Fibroblast of the conjunctiva (primary cell): ENCODE data around the gene C10orf90.

ENCODE experiments used
- DNase-seq: peaks from one replicate; pipeline ENCODE4 v3.0.0-alpha.2; 2010; ENCODE audit warnings: low read depth

The C10orf90 gene

DNA sequence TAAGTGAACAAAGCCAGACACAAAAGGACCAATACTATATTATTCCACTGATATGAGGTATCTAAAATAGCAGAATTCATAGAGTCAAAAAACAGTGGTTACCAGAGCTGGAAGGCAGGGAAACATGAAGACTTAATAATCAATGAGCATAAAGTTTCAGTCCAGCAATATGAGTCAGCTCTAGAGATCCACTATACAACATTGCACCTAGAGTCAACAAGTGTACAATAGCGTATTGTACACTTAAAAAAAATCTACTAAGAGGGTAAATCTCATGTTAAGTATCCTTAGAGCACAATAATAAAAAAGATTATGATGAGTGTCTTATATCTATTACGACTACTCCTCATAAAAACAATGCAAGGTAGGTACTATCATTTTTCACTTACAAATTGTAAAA, 36.1 kb downstream of the C10orf90 start:
- DNase-seq: no peak

DNA sequence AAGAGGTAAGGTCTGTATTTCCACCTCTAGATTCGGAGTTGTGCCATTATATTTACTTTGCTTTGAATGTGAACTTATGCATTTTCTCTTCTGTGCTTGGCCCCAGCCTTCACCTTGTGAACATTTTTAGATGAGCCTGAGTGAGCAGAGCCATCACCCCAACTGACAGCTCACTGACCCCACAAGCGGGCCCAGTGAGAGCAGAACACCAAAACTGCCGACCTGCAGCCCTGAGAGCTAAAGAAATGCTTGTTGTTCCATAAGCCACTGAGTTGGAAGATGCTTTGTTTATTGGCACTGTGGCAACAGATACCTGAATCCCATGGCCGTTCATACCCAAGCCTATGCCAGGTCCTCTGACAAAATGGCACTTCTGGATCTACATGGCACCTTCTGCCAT, 37.8 kb downstream of the C10orf90 start:
- no peak for DNase-seq

DNA sequence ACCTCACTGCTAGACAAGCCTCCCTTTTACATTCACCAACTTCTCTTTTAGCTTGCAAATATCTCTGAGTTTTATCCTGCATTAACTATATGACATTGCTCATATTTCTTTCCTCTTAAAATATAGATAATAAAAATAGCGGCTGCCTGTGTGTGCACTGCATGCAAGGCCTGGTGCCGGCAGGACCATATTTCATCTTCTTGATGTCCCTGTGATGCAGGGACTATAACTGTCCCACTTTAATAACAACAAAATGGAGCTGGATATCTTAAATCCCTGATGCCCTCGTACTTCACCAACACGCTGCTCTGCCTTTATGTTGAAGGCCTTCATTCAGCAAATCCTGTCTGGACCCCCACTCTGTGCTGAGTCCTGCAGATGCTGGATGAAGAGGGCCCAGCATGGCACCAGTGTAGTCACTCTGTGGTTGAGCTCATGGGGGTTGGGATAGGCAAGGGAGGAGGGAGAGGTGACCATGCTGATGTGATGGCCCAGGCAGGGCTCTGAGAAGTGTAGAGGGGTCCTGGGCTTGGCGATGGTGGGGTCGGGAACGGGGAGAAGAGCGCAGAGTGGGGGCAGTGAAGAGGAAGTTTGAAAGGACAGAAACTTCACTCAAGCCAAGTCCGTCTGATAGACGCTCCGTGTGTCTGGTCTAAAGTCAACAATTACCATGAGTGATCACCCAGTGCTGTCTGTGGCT, 40.4 kb downstream of the C10orf90 start:
- no peak for DNase-seq

DNA sequence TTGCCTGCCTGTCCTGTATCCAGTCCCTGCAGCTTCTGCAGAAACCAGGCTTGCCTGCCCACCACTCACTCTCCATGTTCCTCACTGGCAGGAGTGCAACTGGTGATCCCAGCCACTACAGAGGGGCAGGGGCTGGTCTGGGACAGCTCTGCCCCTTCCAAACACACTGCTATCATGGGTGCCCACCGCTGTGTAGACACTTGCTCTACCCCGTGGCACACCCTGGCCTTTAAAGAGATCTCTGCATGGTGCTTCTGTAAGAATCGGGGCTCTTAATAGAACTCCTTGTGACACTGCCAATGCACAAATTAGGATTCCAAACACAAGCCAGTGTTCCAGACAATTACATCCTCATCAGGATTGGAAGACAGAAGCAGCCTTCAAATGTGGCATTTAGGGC, 41.7 kb downstream of the C10orf90 start:
- DNase-seq: no peak

DNA sequence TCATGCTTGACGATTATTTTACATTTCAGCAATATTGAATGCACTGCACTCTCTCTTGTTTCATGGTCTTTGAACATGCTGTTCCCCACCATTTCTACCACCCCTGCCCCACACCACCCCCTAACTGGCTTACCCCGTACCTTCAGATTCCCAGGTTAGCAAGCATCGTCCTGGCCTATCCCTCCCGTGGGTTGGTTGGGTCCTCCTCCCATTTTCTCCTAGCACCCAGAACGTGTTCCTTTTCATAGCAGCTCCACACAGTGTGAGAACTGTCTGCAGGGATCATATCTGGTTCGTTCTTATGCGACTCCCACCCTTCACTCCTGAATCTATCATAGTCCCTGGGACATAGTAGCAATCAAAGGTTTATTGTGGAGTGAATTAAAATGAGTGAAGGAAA, 48.6 kb downstream of the C10orf90 start:
- DNase-seq: no peak

DNA sequence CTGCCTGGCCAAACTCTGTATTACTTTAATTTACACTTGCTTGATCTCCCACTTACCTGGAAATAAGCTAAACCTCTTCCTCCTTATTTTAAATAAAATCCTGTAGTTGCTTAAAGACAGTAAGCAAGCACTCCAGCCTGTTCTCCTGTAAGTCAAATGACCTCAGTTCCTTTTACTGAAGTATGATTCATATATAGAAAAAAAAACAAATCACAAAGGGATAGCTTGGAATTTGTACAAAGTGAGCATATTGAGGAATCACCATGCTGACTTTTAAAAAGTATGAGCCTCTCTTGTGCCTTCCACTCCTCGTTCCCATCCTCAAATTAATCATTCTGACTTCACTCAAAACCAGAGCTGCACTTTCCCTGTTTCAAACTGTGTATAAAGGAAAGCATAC, 52.0 kb downstream of the C10orf90 start:
- no peak for DNase-seq

DNA sequence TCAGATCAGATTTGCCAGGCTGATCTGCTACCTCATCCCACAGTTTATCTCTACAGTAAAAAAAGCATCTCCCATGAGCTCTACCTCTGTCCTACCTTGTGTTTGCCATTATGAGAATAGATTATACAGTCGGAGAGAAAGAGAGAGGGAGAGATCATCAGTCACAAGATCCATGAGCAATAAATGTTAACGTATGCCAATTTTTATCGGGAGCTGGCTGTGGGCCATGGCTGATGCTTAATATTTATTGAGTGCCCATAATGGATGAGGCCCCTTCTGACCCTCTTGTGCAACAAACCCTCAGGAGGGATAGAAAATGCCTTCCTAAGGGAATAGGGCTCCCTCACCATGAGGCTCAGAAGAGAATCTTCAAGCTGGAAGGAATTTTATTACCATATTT, 52.8 kb downstream of the C10orf90 start:
- DNase-seq: no peak

DNA sequence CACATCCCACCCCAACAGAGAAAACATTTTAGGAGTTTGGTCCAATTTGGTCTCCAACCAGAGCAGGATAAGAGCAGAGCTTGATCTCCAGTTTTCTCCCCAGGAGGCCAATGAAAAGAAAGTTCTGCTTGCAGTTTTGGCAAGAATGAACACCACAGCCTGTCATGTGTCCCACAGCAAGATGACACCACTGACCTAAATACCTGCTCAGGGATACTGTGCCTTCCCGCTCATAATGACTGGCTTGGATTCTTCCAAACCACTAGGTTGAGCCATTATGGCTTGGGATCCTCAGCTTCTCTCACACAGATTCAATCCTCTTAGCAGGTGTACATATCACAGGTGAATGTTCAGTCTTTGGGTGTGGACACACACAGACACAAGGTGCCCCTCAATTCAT, 53.3 kb downstream of the C10orf90 start:
- no peak for DNase-seq

DNA sequence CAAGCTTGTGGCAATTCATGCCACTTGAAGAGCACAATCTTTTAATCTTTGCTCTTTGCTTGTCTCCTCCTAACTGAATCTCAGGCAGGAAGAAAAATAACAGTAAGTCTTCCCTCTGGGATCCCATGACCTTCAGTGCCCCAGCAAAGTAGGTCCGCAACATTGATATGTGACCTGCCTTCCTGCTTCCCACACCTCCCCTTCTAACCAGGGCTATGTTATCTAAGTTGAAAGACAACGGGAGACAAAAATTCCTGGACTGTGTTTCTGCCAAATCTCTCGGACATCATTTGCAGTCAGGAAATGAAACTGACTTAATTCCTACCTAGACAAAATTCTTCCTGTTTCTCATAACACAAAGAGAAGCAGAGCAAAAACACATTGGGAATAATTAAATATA, 53.8 kb downstream of the C10orf90 start:
- DNase-seq: no peak

DNA sequence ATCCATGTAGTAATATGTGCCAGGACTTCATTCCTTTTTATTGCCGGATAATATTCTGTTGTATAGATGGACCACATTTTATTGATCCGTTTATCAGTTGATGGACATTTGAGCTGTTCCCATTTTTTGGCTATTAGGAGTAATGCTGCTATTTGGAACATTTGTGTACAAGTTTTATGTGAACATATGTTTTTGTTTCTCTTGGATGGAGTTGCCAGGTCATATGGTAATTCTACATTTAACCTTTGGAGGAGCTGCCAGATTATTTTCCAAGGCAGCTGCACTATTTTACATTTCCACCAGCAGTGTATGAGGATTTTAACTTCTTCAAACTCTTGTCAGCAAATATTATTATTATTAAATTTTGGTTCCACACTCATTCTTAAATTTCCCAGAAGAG, 59.2 kb downstream of the C10orf90 start:
- no peak for DNase-seq

DNA sequence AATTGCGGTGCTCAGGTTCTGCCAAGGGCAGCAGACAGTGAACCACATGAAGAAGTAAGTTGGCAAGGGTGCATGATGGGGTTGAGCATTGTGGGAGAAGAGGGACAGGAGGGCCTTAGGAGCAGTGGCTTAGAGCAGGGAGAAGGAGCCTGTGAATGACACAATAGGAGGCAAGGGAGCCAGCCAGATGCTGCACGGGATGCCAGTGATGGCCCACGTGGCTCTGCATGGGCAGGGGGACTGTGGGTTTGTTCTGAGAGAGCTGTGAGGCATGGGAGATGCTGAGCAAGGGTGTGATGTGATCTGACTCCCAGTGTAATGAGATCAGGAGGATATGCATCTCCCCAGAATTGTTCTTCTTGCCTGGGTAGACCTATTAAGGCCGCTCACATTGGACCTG, 60.9 kb downstream of the C10orf90 start:
- DNase-seq: no peak

DNA sequence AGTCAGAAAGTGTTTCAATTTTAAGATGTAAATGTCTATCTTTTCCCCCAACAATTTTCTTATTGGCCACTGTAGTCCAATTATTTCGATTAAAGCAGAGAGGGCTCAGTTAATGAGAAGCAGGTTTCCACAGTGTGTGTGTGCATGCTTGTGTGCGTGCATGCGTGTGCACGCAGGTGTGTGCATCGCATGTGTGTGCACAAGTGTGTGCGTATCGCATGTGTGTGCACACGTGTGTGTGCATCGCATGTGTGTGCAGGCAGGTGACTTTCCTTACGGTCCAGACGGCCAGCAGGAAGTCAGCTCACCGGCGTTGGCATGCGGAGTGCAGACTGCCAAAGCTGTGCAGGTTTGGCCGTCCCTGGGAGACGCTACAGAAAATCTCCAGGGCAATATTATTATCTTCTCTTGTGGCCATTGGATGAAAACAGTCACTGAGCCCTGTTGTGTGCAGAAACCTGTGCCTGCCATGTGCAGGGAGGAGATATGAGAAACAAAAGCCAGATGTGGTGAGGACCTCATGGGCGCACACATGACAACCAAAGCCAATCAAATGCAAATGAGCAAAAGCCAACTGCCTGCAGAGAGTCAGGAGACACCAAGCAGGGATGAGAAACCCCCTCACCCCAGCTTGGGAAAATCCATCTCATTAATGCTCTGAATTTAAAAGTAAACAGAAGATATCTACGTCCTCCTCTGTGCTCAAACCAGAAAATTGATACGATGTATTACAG, 70.4 kb downstream of the C10orf90 start:
- DNase-seq: no peak

DNA sequence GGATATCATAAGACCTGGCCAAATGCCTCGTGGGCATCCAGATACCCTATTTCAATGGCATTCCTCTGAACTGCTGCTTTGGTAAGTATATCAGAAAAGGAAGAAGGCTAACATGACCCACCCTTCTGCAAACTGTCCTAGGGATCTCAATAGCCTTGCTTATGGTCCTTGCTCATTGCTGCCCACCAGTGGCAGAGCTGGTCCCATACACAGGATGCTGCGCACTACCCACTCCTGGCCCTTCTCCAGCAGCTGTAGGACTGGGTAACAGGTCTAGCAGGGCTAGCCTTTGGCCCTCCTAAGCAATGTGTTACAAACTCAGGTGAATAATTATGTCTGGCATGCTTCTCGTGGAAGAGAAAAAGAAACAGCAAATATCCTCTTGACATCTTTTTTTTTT, 72.5 kb downstream of the C10orf90 start:
- no peak for DNase-seq

DNA sequence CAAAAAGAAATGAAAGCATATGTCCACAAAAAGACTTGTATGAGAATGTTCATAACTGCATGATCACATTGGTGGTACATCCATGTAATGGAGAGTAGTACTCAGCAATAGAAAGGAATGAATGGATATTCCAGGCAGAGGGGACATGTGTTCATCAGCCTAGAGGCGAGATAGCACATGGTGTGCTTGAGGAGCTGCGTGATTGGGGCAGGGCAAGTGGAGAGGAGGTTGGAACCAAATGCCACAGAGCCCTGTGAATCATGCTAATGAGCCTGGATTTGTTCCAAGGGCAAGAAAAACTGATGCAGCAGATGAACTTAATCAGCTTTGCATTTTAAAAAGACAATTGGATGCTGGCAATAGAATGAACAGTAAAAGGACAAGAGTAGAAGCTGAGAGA, 73.3 kb downstream of the C10orf90 start:
- no peak for DNase-seq

DNA sequence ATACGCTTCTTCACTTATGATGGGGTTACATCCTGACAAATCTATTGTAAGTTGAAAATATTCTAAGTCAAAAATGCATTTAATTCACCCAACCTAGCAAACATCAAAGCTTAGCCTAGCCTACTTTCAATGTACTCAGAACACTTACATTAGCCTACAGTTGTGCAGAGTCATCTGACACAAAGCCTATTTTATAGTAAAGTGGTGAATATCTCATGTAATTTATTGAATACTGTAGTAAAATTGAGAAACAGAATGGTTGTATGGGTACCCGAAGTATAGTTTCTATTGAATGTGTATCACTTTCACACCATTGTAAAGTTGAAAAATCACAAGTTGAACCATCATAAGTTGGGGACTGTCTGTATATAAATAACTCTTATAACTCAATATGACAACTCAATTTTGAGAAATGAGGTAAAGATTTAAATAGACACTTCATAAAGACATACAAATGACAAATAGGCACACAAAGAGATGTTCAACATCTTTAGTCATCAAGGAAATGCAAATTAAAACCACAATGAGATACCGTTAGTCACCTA, 73.9 kb downstream of the C10orf90 start:
- no peak for DNase-seq

DNA sequence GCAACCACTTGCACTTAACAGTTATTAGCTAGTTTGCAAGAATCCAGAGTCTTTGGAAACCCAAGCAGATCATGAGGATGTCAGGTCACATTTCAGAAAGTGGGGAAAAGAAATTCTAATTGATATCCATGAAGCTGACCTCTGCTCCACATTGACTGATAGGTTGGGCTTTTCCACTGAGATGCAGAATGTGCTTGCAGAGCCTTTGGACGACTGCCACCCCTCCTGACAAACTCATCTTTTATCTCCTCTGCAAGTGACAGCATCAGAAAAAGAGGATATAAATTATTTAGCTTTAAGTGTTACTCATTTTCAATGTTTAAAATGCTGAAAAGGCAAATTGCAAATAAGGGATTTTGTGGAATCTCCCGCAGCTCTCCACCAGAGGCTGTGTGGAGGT, 75.3 kb downstream of the C10orf90 start:
- no peak for DNase-seq

DNA sequence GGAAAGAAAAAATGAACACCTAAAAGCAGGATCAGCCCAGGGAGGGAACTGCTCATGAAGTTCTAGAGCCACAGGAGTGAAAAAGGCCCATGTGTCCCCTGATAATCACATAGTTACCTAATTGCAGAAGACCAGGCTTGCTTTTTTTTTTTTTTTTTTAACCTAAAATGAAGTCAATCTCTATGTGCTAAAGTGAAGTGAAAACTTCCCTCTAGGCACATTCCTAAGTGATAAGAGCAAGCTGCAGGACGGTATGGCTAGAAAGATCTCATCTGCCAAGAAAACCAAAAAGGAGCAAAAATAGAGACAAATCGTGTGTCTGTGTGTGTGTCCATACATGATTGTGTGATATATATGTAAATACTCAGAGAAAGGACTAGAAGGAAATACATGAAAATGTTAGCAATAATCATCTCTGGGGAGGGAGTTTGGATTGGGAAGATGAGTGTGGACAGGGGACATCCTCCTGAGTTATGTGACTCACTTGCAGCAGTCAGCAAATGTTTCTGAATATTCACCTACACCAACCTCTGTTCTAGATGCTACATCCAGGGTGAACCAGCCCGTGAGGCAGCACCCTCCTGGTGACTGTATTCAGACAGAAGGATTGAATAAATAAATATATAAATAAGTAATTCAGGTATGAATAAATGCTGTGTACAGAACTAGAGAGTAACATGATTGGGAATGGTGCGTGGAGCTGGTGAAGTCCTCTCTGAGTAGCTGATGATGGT, 76.4 kb downstream of the C10orf90 start:
- no peak for DNase-seq

DNA sequence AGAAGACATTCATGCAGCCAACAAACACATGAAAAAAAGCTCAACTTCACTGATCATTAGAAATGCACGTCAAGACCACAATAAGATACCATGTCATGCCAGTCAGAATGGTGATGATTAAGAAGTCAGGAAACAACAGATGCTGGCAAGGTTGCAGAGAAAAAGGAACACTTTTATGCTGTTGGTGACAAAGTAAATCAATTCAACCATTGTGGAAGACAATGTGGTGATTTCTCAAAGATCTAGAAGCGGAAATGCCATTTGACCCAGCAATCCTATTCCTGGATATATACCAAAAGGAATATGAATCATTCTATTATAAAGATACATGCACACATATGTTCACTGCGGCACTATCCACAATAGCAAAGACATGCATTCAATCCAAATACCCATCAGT, 77.6 kb downstream of the C10orf90 start:
- no peak for DNase-seq

DNA sequence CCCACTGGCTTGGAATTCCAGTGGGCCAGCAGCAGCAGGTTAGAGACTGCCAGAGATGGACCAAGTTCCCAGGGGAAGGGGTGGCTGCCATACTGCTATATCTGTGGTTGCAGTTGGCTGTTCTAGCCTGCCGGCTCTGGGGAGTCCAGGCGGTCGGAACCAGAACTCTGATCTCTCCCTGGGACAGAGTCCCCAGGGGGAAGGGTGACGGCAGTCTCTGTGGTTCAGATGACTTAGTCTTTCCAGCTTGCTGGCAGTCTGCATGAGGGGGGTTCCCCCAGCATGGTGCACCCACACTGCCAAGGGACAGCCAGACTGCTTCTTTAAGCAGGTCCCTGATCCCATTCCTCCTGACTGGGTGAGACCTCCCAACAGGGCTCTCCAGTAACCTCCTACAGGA, 82.5 kb downstream of the C10orf90 start:
- DNase-seq: no peak

DNA sequence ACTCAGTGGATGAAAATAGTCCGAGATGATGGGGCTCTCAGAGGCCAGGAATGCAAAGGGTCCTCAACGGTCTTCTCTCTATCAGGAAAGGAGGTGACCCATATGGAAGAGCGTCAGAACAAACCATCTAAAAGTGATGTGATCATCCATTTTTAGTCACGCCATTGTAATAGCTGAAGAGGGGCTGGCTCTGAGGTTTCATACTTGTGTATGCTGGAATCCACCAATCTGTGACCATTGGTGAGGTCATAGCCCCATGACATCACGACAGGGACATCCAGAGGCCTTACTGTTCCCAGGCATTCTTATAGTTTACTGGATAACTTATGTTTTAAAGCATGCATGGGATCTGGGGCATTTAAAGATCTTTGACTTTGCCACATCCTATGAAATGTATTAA, 83.6 kb downstream of the C10orf90 start:
- no peak for DNase-seq

DNA sequence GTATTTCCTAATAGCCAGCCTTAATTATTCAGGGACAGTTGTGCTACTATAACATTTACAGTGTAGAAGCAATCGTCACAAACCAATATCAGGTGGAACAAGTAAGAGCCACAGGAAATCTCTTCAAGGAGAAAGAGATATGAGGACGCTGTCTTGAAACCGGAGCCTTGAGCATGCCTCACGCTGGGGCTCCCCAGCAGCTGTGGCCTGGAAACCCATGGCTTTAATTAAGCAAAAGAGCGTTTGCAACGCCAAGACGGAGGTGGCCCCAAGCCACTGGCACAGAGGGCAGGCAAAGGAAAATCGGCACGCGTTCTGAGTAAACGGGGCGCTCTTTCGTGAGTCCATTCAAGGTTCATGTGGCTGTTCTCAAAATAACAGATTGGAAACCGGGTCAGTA, 84.4 kb downstream of the C10orf90 start:
- no peak for DNase-seq

DNA sequence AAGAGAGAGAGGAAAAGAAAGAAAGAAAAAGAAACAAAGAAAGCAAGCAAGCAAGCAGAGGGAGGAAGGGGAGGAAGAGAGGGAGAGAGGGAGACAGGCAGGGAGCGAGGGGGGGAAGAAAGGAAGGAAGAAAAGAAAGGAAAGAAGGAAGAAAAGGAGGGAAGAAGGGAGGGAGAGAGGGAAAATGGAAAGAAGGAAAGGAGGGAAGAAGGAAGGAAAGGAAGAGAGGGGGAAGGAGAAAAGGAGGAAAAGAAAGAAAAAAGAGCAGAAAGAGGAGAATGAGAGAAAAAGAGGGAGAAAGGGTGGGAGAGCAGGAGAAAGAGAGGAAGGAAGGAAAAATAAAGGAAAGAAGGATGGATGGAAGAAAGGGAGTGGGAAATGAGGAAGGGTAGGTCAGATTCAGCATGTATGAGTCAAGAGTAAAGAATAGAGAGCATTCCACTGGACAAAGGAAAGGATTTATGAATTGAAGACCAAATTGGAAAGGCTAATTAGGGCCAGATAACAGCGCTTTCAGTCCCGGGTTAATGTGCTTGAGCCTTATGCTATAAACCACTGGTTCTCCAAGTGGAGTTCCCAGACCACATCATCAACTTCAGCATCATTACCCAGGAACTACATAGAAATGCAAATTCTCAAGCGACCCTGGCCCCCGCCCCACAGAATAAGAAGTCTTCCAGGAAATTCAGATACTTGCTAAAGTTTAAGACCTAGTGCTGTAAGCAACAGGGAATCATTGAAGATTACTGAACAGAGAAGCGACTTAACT, 85.1 kb downstream of the C10orf90 start:
- no peak for DNase-seq
